ENCODE measurements around the gene CEP164. TPM values are rescaled to one million over a fixed set of nuclear protein-coding genes. Genes with fewer than 3 reads are reported as not detected.

Gene CEP164
- total and polyA plus RNA-seq, 2 of the 4 experiments (the other 2 are of a cell fraction), result 23.3 to 26.9 TPM

DNA sequence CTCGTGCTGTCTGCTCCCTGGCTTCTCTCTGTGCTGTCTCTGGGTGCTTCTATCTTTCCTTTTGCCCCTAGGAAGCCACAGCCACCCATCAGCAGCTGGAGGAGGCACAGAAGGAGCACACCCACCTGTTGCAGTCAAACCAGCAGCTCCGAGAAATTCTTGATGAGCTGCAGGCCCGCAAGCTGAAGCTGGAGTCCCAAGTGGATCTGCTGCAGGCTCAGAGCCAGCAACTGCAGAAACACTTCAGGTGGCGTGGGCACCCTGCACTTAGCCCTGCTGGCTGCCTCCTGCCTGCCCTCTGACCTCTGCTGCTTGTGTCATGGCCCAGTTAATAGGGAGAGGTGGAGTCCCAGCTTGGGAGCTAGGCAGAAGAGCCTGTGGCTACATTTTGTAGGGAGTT is 67.8 kb downstream of the CEP164 start:
- Histone ChIP-seq H3K4me2 (ENCODE audit: low read depth, low read length) (no peak overlapping the region), H3K79me1 (ENCODE audit: low read depth in 1 of 2, low read length in 2 of 2) (no peaks in the 10 kb centered on the region), H3K9me3 (ENCODE audit: control insufficient read depth, insufficient read depth, low read length) (peaks cover 6% of the 10 kb centered on the region; the same call in 1 of the 2 replicates), H3K14ac (replicated peaks; ENCODE audit: low read depth, low read length) (no peak overlapping the region), H4K8ac (ENCODE audit: low read depth in 2 of 2, low read length in 2 of 2) (no peak overlapping the region), H3K18ac (ENCODE audit: low read depth, low read length) (no peak overlapping the region), H3K4me3 (ENCODE audit: insufficient read depth, low read depth, low read length) (no peak overlapping the region), H2AFZ (replicated peaks; ENCODE audit: low read length, poor library complexity) (no peak overlapping the region), H2BK5ac (ENCODE audit: low read depth, low read length, poor library complexity, severe bottlenecking) (no peak overlapping the region), H3K9ac (ENCODE audit: low read depth, low read length) (no peak overlapping the region), H2AK5ac (ENCODE audit: low read depth, low read length) (no peak overlapping the region), H2BK20ac (ENCODE audit: low read depth, low read length) (no peak overlapping the region), H3K4me1 (ENCODE audit: control insufficient read depth, insufficient read depth, low read length) (no peaks in the 10 kb centered on the region), H2BK120ac (ENCODE audit: low read depth, low read length) (no peak overlapping the region), H4K20me1 (ENCODE audit: insufficient read depth, low read length) (no peaks in the 10 kb centered on the region), H4K5ac (ENCODE audit: low read depth, low read length) (no peak overlapping the region), H3K27me3 (ENCODE audit: control insufficient read depth, insufficient read depth, low read length) (no peaks in the 10 kb centered on the region), H3K56ac (ENCODE audit: extremely low read depth, insufficient read depth, low read length) (no peak overlapping the region), H2BK15ac (ENCODE audit: low read depth, low read length) (no peak overlapping the region), H2AK9ac (replicated peaks; ENCODE audit: low read depth, low read length, poor library complexity) (no peak overlapping the region), H3K4ac (ENCODE audit: low read depth, low read length) (no peak overlapping the region), H3K23ac (ENCODE audit: low read depth, low read length) (no peak overlapping the region), H3K9me1 (ENCODE audit: insufficient read depth, low read length) (no peaks in the 10 kb centered on the region), H3K36me3 (ENCODE audit: control insufficient read depth, insufficient read depth, low read length) (peaks cover 69% of the 10 kb centered on the region), H4K91ac (ENCODE audit: insufficient read depth, low read depth, low read length) (no peak overlapping the region), H3K27ac (ENCODE audit: insufficient read depth, low read length) (no peak overlapping the region)
- TF ChIP-seq, protein P1, sequence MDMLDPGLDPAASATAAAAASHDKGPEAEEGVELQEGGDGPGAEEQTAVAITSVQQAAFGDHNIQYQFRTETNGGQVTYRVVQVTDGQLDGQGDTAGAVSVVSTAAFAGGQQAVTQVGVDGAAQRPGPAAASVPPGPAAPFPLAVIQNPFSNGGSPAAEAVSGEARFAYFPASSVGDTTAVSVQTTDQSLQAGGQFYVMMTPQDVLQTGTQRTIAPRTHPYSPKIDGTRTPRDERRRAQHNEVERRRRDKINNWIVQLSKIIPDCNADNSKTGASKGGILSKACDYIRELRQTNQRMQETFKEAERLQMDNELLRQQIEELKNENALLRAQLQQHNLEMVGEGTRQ (IDR thresholded peaks at IDR 0.05; ENCODE audit: low read depth, low read length), result no peak
- TF ChIP-seq SMC3 (IDR thresholded peaks at IDR 0.05; ENCODE audit: low read depth, low read length) (no peak), CEBPB (IDR thresholded peaks at IDR 0.05; ENCODE audit: low read depth, low read length) (no peak), MXI1 (IDR thresholded peaks at IDR 0.05; ENCODE audit: borderline replicate concordance, low read depth, low read length) (no peak), RCOR1 (IDR thresholded peaks at IDR 0.05; ENCODE audit: insufficient replicate concordance, low read length) (no peak), MAFK (IDR thresholded peaks at IDR 0.05; ENCODE audit: low read depth, low read length) (no peak), RAD21 (IDR thresholded peaks at IDR 0.05; ENCODE audit: low read length) (no peak), CHD1 (IDR thresholded peaks at IDR 0.05; ENCODE audit: low read depth, low read length) (no peak), POLR2A (IDR thresholded peaks at IDR 0.05; ENCODE audit: low read depth, low read length) (no peak), NFE2L2 (IDR thresholded peaks at IDR 0.05; ENCODE audit: low read depth, low read length) (no peak), RFX5 (IDR thresholded peaks at IDR 0.05; ENCODE audit: low read depth, low read length) (no peak), BHLHE40 (IDR thresholded peaks at IDR 0.05; ENCODE audit: low read depth, low read length) (no peak), FOS (IDR thresholded peaks at IDR 0.05; ENCODE audit: low read depth, low read length) (no peak)
- TF ChIP-seq, protein P2, sequence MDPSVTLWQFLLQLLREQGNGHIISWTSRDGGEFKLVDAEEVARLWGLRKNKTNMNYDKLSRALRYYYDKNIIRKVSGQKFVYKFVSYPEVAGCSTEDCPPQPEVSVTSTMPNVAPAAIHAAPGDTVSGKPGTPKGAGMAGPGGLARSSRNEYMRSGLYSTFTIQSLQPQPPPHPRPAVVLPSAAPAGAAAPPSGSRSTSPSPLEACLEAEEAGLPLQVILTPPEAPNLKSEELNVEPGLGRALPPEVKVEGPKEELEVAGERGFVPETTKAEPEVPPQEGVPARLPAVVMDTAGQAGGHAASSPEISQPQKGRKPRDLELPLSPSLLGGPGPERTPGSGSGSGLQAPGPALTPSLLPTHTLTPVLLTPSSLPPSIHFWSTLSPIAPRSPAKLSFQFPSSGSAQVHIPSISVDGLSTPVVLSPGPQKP (IDR thresholded peaks at IDR 0.05; ENCODE audit: borderline replicate concordance, low read depth, low read length), result no peak
- intact Hi-C loops (cut with micrococcal nuclease) (no loop called here), in situ Hi-C loops (cut with MboI; ENCODE audit: low sequenced_read_pairs) (no loop called here), dilution Hi-C loops (cut with HindIII; ENCODE audit: low sequenced_read_pairs, unreplicated experiment) (no loop called here)
- DNase-seq (no peak), ATAC-seq (ENCODE audit: low read depth) (no peak)
- POLR2A ChIA-PET (ENCODE audit: unreplicated experiment), result no interaction called here
- CTCF ChIA-PET, result no interaction called here
- BruUV-seq (replicated peaks), result no TSS peak
- WGBS, 2 experiments (ENCODE audit: extremely low coverage in 2 of 2, insufficient read length in 1 of 2), result 86% methylated on average over 2 of the region's 4 CpGs; no CpG with 5 or more reads in 1 of the 2 experiments

Measured in IMR-90 (cell line).